ENCODE data around the gene KCNK3. TPM values are rescaled to one million over a fixed set of nuclear protein-coding genes. Genes with fewer than 3 reads are reported as not detected.

Gene KCNK3
- total and polyA plus RNA-seq, 10 of the 15 experiments (the other 5 are each of a cell fraction or from before 2014, with no cell fraction given), result 0.13 TPM; not detected in 9

GRCh38 chr2:26687801-26688200 is 4.7 kb upstream of the KCNK3 start:
- CTCF ChIA-PET, result no interaction called here

GRCh38 chr2:26691161-26691560 is 1.4 kb upstream of the KCNK3 start:
- 2% methylated on average over 3 of the region's 3 CpGs for WGBS (ENCODE audit: insufficient coverage, insufficient replicate concordance, low lambda C conversion rate, missing lambda C conversion rate)
- Histone ChIP-seq H3K9ac (ENCODE audit: control insufficient read depth, insufficient read depth, low read length) (no peak overlapping the region), H3K79me2 (ENCODE audit: control insufficient read depth, insufficient read depth, low read length) (no peaks in the 10 kb centered on the region), H3K9me3 (replicated peaks; ENCODE audit: control insufficient read depth, insufficient read depth, low read length) (no peaks in the 10 kb centered on the region), H3K36me3 (ENCODE audit: control insufficient read depth in 2 of 2, insufficient read depth in 2 of 2, low read length in 1 of 2) (no peaks in the 10 kb centered on the region), H3K27ac (ENCODE audit: control insufficient read depth, insufficient read depth) (no peak overlapping the region), H2AFZ (ENCODE audit: control insufficient read depth, low read depth, low read length) (no peak overlapping the region), H3K4me1 (ENCODE audit: control insufficient read depth, insufficient read depth, low read length) (no peaks in the 10 kb centered on the region), H4K20me1 (ENCODE audit: control insufficient read depth, insufficient read depth) (no peaks in the 10 kb centered on the region), H3K4me3 (no peak overlapping the region), H3K4me2 (ENCODE audit: control insufficient read depth, insufficient read depth) (no peak overlapping the region), H3K27me3 (replicated peaks in 1 of 2; ENCODE audit: control insufficient read depth in 2 of 2, insufficient read depth in 2 of 2, low read length in 1 of 2) (peaks cover 3 to 15% of the 10 kb centered on the region in 2 experiments; a peak in 3 of 4 replicates)
- DNase-seq (ENCODE audit: low read depth, low spot score) (no peak), ATAC-seq (no peak), FAIRE-seq (no peak)
- POLR2A ChIA-PET, result no interaction called here
- intact Hi-C loops (cut with micrococcal nuclease; ENCODE audit: unreplicated experiment) (no loop called here), in situ Hi-C loops (cut with MboI) (no loop called here)
- CTCF ChIA-PET, result no interaction called here
- RAD21 ChIA-PET (ENCODE audit: unreplicated experiment), result no interaction called here
- TF ChIP-seq CHD2 (IDR thresholded peaks at IDR 0.05; ENCODE audit: borderline replicate concordance, low read depth, low read length) (no peak), MAX (IDR thresholded peaks at IDR 0.05; ENCODE audit: low read depth, low read length) (no peak), ZNF622 (IDR thresholded peaks at IDR 0.05) (no peak), ASH2L (IDR thresholded peaks at IDR 0.05; ENCODE audit: borderline replicate concordance, low read depth) (no peak), CEBPB (IDR thresholded peaks at IDR 0.05; ENCODE audit: borderline replicate concordance in 1 of 2, low read depth in 2 of 2, low read length in 2 of 2) (no peak), EGR1 (IDR thresholded peaks at IDR 0.05; ENCODE audit: borderline replicate concordance in 1 of 2, low read depth in 2 of 2, low read length in 2 of 2) (no peak), CHD4 (IDR thresholded peaks at IDR 0.05) (no peak), PKNOX1 (IDR thresholded peaks at IDR 0.05) (no peak)
- SMC1A ChIA-PET (ENCODE audit: uncharacterized antibody, unreplicated experiment), result no interaction called here
- no TSS peak for BruUV-seq (replicated peaks)

More at GRCh38 chr2:26687801-26688200, 4.7 kb upstream of the KCNK3 start:
- ChIA-PET SMC1A (ENCODE audit: uncharacterized antibody, unreplicated experiment) (no interaction called here), RAD21 (ENCODE audit: unreplicated experiment) (no interaction called here), POLR2A (no interaction called here)
- FAIRE-seq (no peak), DNase-seq (ENCODE audit: low read depth, low spot score) (no peak), ATAC-seq (no peak)
- H3K9ac ChIP-seq (ENCODE audit: control insufficient read depth, insufficient read depth, low read length), result no peak overlapping the region
- H2AFZ ChIP-seq (ENCODE audit: control insufficient read depth, low read depth, low read length), result no peak overlapping the region
- no peaks in the 10 kb centered on the region for H3K36me3 ChIP-seq (ENCODE audit: control insufficient read depth in 2 of 2, insufficient read depth in 2 of 2, low read length in 1 of 2)
- no peak overlapping the region for H3K4me3 ChIP-seq
- in situ Hi-C loops (cut with MboI), result no loop called here
- intact Hi-C loops (cut with micrococcal nuclease; ENCODE audit: unreplicated experiment), result no loop called here
- H3K27ac ChIP-seq (ENCODE audit: control insufficient read depth, insufficient read depth), result no peak overlapping the region
- 28% methylated on average over 5 of the region's 5 CpGs for WGBS (ENCODE audit: insufficient coverage, insufficient replicate concordance, low lambda C conversion rate, missing lambda C conversion rate)
- peaks cover 0 to 10% of the 10 kb centered on the region in 2 experiments; a peak in 2 of 4 replicates for H3K27me3 ChIP-seq (replicated peaks in 1 of 2; ENCODE audit: control insufficient read depth in 2 of 2, insufficient read depth in 2 of 2, low read length in 1 of 2)
- no peaks in the 10 kb centered on the region for H4K20me1 ChIP-seq (ENCODE audit: control insufficient read depth, insufficient read depth)
- no peaks in the 10 kb centered on the region for H3K4me1 ChIP-seq (ENCODE audit: control insufficient read depth, insufficient read depth, low read length)
- no peak overlapping the region for H3K4me2 ChIP-seq (ENCODE audit: control insufficient read depth, insufficient read depth)
- H3K9me3 ChIP-seq (replicated peaks; ENCODE audit: control insufficient read depth, insufficient read depth, low read length), result no peaks in the 10 kb centered on the region
- no peaks in the 10 kb centered on the region for H3K79me2 ChIP-seq (ENCODE audit: control insufficient read depth, insufficient read depth, low read length)
- no TSS peak for BruUV-seq (replicated peaks)
- TF ChIP-seq NRF1 (conservative IDR thresholded peaks at IDR 0.05; ENCODE audit: low read depth, low read length) (no peak), CHD1 (IDR thresholded peaks at IDR 0.05; ENCODE audit: low read depth, low read length) (no peak), SUZ12 (IDR thresholded peaks at IDR 0.05; ENCODE audit: unreplicated experiment) (no peak), ZZZ3 (IDR thresholded peaks at IDR 0.05; ENCODE audit: control insufficient read depth, insufficient read length, low read depth) (no peak), TCF12 (IDR thresholded peaks at IDR 0.05; ENCODE audit: low read depth, low read length) (no peak), RCOR1 (conservative IDR thresholded peaks at IDR 0.05; ENCODE audit: low read depth, low read length) (no peak)
